Loucy (cell line): ENCODE data around the gene TAF1D.
A peak's percentile ranks its signal among the peaks of the same experiment; 100 is the strongest.

ENCODE experiments used
- H2AFZ ChIP-seq: fragments of 200-600 bp; sonication (generic); 2 replicates; pipeline ENCODE4 v1.6.0; 2016; ENCODE audit warnings: antibody characterized with exemption, mild to moderate bottlenecking, low read length, moderate library complexity
- H3F3A ChIP-seq: fragments of 200-600 bp; 2 replicates; pipeline ENCODE4 v1.6.0; 2016; ENCODE audit warnings: antibody characterized with exemption, low read depth, mild to moderate bottlenecking
- H3K27me3 ChIP-seq: fragments of 200-600 bp; sonication (generic); 2 replicates; pipeline ENCODE4 v1.6.1; 2014; ENCODE audit warnings: low read length, mild to moderate bottlenecking; ENCODE audit not compliant: insufficient read depth, poor library complexity, severe bottlenecking
- H3K36me3 ChIP-seq: fragments of 200-600 bp; sonication (generic); 2 replicates; pipeline ENCODE4 v1.6.1; 2016; ENCODE audit warnings: low read length; ENCODE audit not compliant: insufficient read depth
- H3K4me1 ChIP-seq: fragments of 200-600 bp; sonication (generic); 2 replicates; pipeline ENCODE4 v1.5.1; 2014; ENCODE audit warnings: low read length, mild to moderate bottlenecking; ENCODE audit not compliant: insufficient read depth, poor library complexity, severe bottlenecking
- H3K4me2 ChIP-seq: fragments of 200-600 bp; sonication (generic); 2 replicates; pipeline ENCODE4 v1.6.0; 2014; ENCODE audit warnings: antibody characterized with exemption, low read length, low read depth, mild to moderate bottlenecking; ENCODE audit not compliant: poor library complexity, severe bottlenecking
- H3K4me3 ChIP-seq: fragments of 200-600 bp; sonication (generic); 2 replicates; pipeline ENCODE4 v1.5.1; 2014; ENCODE audit warnings: low read length, mild to moderate bottlenecking, mixed read lengths; ENCODE audit not compliant: poor library complexity, severe bottlenecking
- H3K79me2 ChIP-seq: fragments of 200-600 bp; sonication (generic); 2 replicates; pipeline ENCODE4 v1.6.1; 2014; ENCODE audit warnings: low read length; ENCODE audit not compliant: insufficient read depth
- H3K9ac ChIP-seq: fragments of 200-600 bp; sonication (generic); 2 replicates; pipeline ENCODE4 v1.6.0; 2014; ENCODE audit warnings: mild to moderate bottlenecking, low read depth, low read length, moderate library complexity; ENCODE audit not compliant: poor library complexity, severe bottlenecking
- H3K9me2 ChIP-seq: fragments of 200-600 bp; sonication (generic); replicated peaks from 2 replicates; pipeline ENCODE4 v1.6.1; 2016; ENCODE audit warnings: low read depth, low read length, mixed read lengths
- H3K9me3 ChIP-seq: fragments of 200-600 bp; sonication (generic); 2 replicates; pipeline ENCODE4 v1.6.1; 2014; ENCODE audit warnings: mild to moderate bottlenecking, antibody characterized with exemption, low read length, low read depth; ENCODE audit not compliant: insufficient read depth
- H4K20me1 ChIP-seq: fragments of 200-600 bp; sonication (generic); 2 replicates; pipeline ENCODE4 v1.6.0; 2014; ENCODE audit warnings: antibody characterized with exemption, low read length, mild to moderate bottlenecking; ENCODE audit not compliant: insufficient read depth, poor library complexity, severe bottlenecking
- CTCF ChIP-seq: fragments of 200-600 bp; sonication (generic); conservative IDR thresholded peaks from 2 replicates; pipeline ENCODE4 v1.5.1; 2014; ENCODE audit warnings: mild to moderate bottlenecking, antibody characterized with exemption, low read length
- EZH2phosphoT487 ChIP-seq: fragments of 200-600 bp; IDR thresholded peaks from 2 replicates; pipeline ENCODE4 v1.6.1; 2018; ENCODE audit warnings: antibody characterized with exemption, mild to moderate bottlenecking, moderate library complexity, borderline replicate concordance

Gene TAF1D

GRCh38 chr11:93743291-93743690 lies 2.0 kb upstream of the TAF1D start:
- no peaks in the 10 kb centered on the region for H3F3A ChIP-seq
- no peaks in the 10 kb centered on the region for H3K9me2 ChIP-seq
- no peak overlapping the region for H3K4me3 ChIP-seq
- H3K4me1 ChIP-seq = peaks cover 14% of the 10 kb centered on the region
- H4K20me1 ChIP-seq = peaks cover 32% of the 10 kb centered on the region
- H3K4me2 ChIP-seq = peak overlapping the region; percentile 76
- no peak overlapping the region for H3K9ac ChIP-seq
- peaks cover 9% of the 10 kb centered on the region for H3K36me3 ChIP-seq
- H2AFZ ChIP-seq = no peak overlapping the region
- TF ChIP-seq CTCF (no peak), EZH2phosphoT487 (no peak)
- H3K9me3 ChIP-seq = no peaks in the 10 kb centered on the region
- peaks cover 56% of the 10 kb centered on the region for H3K79me2 ChIP-seq
- no peaks in the 10 kb centered on the region for H3K27me3 ChIP-seq

- H3K27me3 ChIP-seq = no peaks in the 10 kb centered on the region
- H3F3A ChIP-seq = no peaks in the 10 kb centered on the region
- H3K9me2 ChIP-seq = no peaks in the 10 kb centered on the region
- TF ChIP-seq EZH2phosphoT487 (no peak), CTCF (no peak)
- H3K4me2 ChIP-seq = peak overlapping the region; percentile 76
- no peaks in the 10 kb centered on the region for H3K9me3 ChIP-seq
- peak overlapping the region; percentile 95 for H3K9ac ChIP-seq
- H3K36me3 ChIP-seq = peaks cover 23% of the 10 kb centered on the region
- H3K79me2 ChIP-seq = peaks cover 70% of the 10 kb centered on the region
- peak overlapping the region; percentile 92 for H3K4me3 ChIP-seq
- peak overlapping the region; percentile 96 for H2AFZ ChIP-seq
- H4K20me1 ChIP-seq = peaks cover 46% of the 10 kb centered on the region
- H3K4me1 ChIP-seq = peaks cover 28% of the 10 kb centered on the region
Measured at GRCh38 chr11:93741882-93742226, 559 bp upstream of the TAF1D start.

GRCh38 chr11:93740730-93741093 lies 583 bp downstream of the TAF1D start:
- H3K36me3 ChIP-seq = peaks cover 34% of the 10 kb centered on the region
- no peaks in the 10 kb centered on the region for H3F3A ChIP-seq

More at GRCh38 chr11:93740730-93741093, 583 bp downstream of the TAF1D start:
- TF ChIP-seq EZH2phosphoT487 (no peak), CTCF (0 out of 2 replicates have a peak, but pooled peaks have one; percentile 23)
- Histone ChIP-seq H3K4me1 (peaks cover 39% of the 10 kb centered on the region), H3K4me2 (peak overlapping the region; percentile 94), H3K79me2 (peaks cover 82% of the 10 kb centered on the region), H3K9me2 (no peaks in the 10 kb centered on the region), H4K20me1 (peaks cover 55% of the 10 kb centered on the region), H3K27me3 (no peaks in the 10 kb centered on the region), H3K9me3 (no peaks in the 10 kb centered on the region), H2AFZ (peak overlapping the region; percentile 13), H3K9ac (peak overlapping the region; percentile 95), H3K4me3 (peak overlapping the region; percentile 92)
